HEK293 (cell line): ENCODE data around the gene STX18.

Experiments used
- REPIN1 ChIP-seq: fragments of 450-650 bp; formaldehyde crosslinking; IDR thresholded peaks from 2 replicates; pipeline ENCODE4 v1.5.1; 2017; ENCODE audit warnings: missing biosample characterization, missing genetic modification characterization, low read depth
- ZNF23 ChIP-seq: fragments of 450-650 bp; formaldehyde crosslinking; IDR thresholded peaks from 2 replicates; pipeline ENCODE4 v1.5.1; 2016; ENCODE audit warnings: missing biosample characterization, missing genetic modification characterization, borderline replicate concordance
- ZNF248 ChIP-seq: fragments of 450-650 bp; formaldehyde crosslinking; IDR thresholded peaks from 2 replicates; pipeline ENCODE4 v1.5.1; 2017; ENCODE audit warnings: missing biosample characterization, missing genetic modification characterization
- ZNF76 ChIP-seq: fragments of 450-650 bp; formaldehyde crosslinking; IDR thresholded peaks from 2 replicates; pipeline ENCODE4; 2016; ENCODE audit warnings: low read depth, missing biosample characterization, missing genetic modification characterization, borderline replicate concordance
- TF ChIP-seq, protein P1 (sequence below): fragments of 450-650 bp; formaldehyde crosslinking; IDR thresholded peaks from 2 replicates; pipeline ENCODE4 v1.5.1; 2016; ENCODE audit warnings: missing biosample characterization, missing genetic modification characterization
- TF ChIP-seq, protein P2 (sequence below): fragments of 450-650 bp; formaldehyde crosslinking; IDR thresholded peaks from 2 replicates; pipeline ENCODE4 v1.5.1; 2016; ENCODE audit warnings: missing biosample characterization, missing genetic modification characterization

GRCh38 chr4:4533461-4534169 is 8.2 kb downstream of the STX18 start:
- TF ChIP-seq, protein P1, sequence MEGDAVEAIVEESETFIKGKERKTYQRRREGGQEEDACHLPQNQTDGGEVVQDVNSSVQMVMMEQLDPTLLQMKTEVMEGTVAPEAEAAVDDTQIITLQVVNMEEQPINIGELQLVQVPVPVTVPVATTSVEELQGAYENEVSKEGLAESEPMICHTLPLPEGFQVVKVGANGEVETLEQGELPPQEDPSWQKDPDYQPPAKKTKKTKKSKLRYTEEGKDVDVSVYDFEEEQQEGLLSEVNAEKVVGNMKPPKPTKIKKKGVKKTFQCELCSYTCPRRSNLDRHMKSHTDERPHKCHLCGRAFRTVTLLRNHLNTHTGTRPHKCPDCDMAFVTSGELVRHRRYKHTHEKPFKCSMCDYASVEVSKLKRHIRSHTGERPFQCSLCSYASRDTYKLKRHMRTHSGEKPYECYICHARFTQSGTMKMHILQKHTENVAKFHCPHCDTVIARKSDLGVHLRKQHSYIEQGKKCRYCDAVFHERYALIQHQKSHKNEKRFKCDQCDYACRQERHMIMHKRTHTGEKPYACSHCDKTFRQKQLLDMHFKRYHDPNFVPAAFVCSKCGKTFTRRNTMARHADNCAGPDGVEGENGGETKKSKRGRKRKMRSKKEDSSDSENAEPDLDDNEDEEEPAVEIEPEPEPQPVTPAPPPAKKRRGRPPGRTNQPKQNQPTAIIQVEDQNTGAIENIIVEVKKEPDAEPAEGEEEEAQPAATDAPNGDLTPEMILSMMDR = no peak
- no peak for TF ChIP-seq ZNF23 (tag by site-specific recombination)
- no peak for TF ChIP-seq ZNF248 (tag by site-specific recombination)
- TF ChIP-seq, protein P2, sequence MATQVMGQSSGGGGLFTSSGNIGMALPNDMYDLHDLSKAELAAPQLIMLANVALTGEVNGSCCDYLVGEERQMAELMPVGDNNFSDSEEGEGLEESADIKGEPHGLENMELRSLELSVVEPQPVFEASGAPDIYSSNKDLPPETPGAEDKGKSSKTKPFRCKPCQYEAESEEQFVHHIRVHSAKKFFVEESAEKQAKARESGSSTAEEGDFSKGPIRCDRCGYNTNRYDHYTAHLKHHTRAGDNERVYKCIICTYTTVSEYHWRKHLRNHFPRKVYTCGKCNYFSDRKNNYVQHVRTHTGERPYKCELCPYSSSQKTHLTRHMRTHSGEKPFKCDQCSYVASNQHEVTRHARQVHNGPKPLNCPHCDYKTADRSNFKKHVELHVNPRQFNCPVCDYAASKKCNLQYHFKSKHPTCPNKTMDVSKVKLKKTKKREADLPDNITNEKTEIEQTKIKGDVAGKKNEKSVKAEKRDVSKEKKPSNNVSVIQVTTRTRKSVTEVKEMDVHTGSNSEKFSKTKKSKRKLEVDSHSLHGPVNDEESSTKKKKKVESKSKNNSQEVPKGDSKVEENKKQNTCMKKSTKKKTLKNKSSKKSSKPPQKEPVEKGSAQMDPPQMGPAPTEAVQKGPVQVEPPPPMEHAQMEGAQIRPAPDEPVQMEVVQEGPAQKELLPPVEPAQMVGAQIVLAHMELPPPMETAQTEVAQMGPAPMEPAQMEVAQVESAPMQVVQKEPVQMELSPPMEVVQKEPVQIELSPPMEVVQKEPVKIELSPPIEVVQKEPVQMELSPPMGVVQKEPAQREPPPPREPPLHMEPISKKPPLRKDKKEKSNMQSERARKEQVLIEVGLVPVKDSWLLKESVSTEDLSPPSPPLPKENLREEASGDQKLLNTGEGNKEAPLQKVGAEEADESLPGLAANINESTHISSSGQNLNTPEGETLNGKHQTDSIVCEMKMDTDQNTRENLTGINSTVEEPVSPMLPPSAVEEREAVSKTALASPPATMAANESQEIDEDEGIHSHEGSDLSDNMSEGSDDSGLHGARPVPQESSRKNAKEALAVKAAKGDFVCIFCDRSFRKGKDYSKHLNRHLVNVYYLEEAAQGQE = no peak
- no peak for TF ChIP-seq REPIN1 (tag by site-specific recombination)
- TF ChIP-seq ZNF76 (tag by site-specific recombination) = no peak
